Liver (tissue), 3 donors: ENCODE data around the gene KCNQ1.
A peak's percentile ranks its signal among the peaks of the same experiment; 100 is the strongest.

Source experiments
- RAD21 ChIP-seq, 2 donors: IDR thresholded peaks; 2 replicates each; pipeline ENCODE4 v1.6.1; 2016; ENCODE audit warnings: antibody characterized with exemption in 2 of 2, mild to moderate bottlenecking in 2 of 2
- REST ChIP-seq: IDR thresholded peaks from 2 replicates; pipeline ENCODE4 v1.6.1; 2016; ENCODE audit warnings: antibody characterized with exemption, mild to moderate bottlenecking
- TF ChIP-seq, protein P1 (sequence below): fragments of 150-350 bp; IDR thresholded peaks from 2 replicates; pipeline ENCODE4 v1.5.1; 2017; ENCODE audit warnings: improper control_type of control experiment, low read depth, low read length; ENCODE audit not compliant: missing input control
- donor health status: healthy.
- donor health status: healthy.

DNA sequence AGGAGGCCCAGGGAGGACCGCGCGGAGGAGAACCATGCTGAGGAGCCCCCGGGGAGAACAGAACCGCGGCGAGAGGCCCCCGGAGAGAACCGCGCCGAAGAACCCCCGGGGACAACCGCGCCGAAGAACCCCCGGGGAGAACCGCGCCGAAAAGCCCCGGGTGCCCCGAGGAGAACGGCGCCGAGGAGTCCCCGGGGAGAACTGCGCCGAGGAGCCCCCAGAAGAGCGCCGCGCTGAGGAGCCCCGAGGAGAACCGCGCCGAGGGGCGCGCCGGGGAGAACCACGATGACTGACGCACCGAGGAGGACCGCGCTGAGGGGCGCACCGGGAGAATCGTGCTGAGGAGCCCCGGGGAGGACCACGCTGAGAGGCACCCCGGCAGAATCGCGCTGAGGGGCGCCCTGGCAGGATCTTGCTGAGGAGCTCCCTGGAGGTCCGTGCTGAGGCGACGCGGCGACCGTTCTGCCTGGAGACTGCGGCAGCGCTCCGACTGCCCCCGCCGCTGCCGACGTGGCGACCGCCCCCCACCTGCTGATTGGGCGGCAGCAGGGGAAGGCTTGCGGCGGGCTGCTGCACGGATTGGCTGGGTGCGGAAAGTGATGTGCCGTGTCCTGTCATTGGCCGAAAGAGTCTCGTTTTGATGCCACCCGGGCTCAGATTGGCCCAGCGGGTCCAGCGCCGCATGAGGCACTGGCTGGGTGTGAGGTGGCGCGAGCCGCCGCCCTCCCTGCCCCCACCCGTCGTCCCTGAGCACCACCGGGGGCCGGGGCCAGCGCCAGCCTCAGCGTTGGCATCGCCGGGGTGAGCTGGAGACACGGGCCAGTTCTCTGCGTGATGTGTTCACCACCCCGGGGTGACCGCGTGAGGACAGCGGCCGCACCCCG is 255.0 kb downstream of the KCNQ1 start, which contains the start of gene KCNQ1OT1:
- TF ChIP-seq, protein P1, sequence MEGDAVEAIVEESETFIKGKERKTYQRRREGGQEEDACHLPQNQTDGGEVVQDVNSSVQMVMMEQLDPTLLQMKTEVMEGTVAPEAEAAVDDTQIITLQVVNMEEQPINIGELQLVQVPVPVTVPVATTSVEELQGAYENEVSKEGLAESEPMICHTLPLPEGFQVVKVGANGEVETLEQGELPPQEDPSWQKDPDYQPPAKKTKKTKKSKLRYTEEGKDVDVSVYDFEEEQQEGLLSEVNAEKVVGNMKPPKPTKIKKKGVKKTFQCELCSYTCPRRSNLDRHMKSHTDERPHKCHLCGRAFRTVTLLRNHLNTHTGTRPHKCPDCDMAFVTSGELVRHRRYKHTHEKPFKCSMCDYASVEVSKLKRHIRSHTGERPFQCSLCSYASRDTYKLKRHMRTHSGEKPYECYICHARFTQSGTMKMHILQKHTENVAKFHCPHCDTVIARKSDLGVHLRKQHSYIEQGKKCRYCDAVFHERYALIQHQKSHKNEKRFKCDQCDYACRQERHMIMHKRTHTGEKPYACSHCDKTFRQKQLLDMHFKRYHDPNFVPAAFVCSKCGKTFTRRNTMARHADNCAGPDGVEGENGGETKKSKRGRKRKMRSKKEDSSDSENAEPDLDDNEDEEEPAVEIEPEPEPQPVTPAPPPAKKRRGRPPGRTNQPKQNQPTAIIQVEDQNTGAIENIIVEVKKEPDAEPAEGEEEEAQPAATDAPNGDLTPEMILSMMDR, result no peak
- peak in 1 of 2 donors; percentile 5 for TF ChIP-seq RAD21 (IDR thresholded peaks at IDR 0.05)
- TF ChIP-seq REST, result peak; percentile 78
